ENCODE measurements around the gene SDHAF2. TPM values are rescaled to one million over a fixed set of nuclear protein-coding genes. Genes with fewer than 3 reads are reported as not detected.
A peak's percentile ranks its signal among the peaks of the same experiment; 100 is the strongest.

The SDHAF2 gene
- total and polyA plus RNA-seq, 9 of the 15 experiments (the other 6 are each of a cell fraction or from before 2014, with no cell fraction given) = 21.2 to 144 (median 40.4) TPM

DNA sequence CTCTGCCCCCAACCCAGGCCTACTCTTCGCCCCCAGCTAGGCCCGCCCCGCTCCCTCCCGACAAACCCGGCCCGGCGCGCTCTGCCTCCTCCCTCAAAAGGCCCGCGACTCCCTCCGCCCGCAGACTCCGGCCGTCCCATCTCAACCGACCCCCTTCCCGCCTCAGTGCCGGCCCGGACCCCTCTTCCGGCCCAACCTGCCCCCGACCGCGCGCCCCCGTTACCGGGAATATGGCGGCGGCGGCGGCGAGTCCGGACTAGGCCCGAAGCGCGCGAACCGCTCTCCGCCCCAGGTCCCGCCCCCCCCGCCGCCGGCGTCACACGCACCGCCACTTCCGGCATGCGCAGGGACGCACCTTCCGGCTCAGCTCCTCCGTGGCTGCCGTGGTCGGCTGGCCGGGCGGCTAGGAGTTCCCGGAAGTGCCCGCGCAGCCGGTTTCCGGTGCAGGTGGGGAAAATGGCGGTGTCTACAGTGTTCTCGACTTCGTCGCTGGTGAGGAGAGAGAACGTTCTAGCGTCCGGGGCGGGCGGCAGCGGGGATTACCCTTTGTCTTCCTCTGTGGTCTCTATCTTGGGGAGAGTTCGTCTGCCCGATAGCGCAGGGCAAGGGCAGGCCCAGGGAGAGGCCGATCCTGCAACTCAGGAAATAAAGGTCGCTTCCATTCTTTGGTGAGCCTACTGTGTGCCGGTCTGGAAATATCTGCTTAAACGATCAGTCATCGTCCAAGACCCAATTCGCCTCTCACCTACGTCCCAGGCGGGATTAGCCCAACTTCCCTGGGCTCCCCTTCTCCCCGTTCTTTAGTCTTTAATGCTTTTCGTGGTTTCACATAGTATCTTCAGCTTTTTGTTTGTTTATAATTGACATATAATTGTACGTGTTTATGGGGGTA lies at the start of gene SDHAF2, which contains the start of gene CPSF7 (continued):
- TF ChIP-seq, protein P1, sequence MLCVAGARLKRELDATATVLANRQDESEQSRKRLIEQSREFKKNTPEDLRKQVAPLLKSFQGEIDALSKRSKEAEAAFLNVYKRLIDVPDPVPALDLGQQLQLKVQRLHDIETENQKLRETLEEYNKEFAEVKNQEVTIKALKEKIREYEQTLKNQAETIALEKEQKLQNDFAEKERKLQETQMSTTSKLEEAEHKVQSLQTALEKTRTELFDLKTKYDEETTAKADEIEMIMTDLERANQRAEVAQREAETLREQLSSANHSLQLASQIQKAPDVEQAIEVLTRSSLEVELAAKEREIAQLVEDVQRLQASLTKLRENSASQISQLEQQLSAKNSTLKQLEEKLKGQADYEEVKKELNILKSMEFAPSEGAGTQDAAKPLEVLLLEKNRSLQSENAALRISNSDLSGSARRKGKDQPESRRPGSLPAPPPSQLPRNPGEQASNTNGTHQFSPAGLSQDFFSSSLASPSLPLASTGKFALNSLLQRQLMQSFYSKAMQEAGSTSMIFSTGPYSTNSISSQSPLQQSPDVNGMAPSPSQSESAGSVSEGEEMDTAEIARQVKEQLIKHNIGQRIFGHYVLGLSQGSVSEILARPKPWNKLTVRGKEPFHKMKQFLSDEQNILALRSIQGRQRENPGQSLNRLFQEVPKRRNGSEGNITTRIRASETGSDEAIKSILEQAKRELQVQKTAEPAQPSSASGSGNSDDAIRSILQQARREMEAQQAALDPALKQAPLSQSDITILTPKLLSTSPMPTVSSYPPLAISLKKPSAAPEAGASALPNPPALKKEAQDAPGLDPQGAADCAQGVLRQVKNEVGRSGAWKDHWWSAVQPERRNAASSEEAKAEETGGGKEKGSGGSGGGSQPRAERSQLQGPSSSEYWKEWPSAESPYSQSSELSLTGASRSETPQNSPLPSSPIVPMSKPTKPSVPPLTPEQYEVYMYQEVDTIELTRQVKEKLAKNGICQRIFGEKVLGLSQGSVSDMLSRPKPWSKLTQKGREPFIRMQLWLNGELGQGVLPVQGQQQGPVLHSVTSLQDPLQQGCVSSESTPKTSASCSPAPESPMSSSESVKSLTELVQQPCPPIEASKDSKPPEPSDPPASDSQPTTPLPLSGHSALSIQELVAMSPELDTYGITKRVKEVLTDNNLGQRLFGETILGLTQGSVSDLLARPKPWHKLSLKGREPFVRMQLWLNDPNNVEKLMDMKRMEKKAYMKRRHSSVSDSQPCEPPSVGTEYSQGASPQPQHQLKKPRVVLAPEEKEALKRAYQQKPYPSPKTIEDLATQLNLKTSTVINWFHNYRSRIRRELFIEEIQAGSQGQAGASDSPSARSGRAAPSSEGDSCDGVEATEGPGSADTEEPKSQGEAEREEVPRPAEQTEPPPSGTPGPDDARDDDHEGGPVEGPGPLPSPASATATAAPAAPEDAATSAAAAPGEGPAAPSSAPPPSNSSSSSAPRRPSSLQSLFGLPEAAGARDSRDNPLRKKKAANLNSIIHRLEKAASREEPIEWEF (CRISPR knock-in tag; IDR thresholded peaks at IDR 0.05) = no peak
- peak; percentile 57; the same call in 1 of the 2 replicates for TF ChIP-seq SMAD4 (CRISPR knock-in tag; conservative IDR thresholded peaks at IDR 0.05)
- peak; percentile 59 for TF ChIP-seq RBBP5 (IDR thresholded peaks at IDR 0.05; ENCODE audit: borderline replicate concordance, insufficient read depth, low read length, poor library complexity, severe bottlenecking)
- TF ChIP-seq REST (IDR thresholded peaks at IDR 0.05; ENCODE audit: borderline replicate concordance) = no peak
- TF ChIP-seq REST (CRISPR knock-in tag; IDR thresholded peaks at IDR 0.05; ENCODE audit: low read depth) = no peak
- TF ChIP-seq RFX5 (IDR thresholded peaks at IDR 0.05; ENCODE audit: low read depth, low read length) = no peak
